Mesenteric fat pad (tissue), 1 donor: ENCODE data around the gene SLC38A3. TPM values are rescaled to one million over a fixed set of nuclear protein-coding genes. Genes with fewer than 3 reads are reported as not detected.
"Not testable (repeated sequence)": the region's sequence is repeated elsewhere in the genome, so short reads cannot be mapped to it uniquely, and the experiment has no call there.

ENCODE experiments used
- DNase-seq: peaks from one replicate; pipeline ENCODE4 v3.0.0-alpha.2; 2020; ENCODE audit warnings: low spot score
- total RNA-seq: library from RNA; stranded (reverse); fragmentation: NEBNext Ultra II Directional; extraction: Animal tissue kit (Norgen Biotek cat#: 25700); gene quantifications from one replicate; pipeline ENCODE4 v1.2.1, GENCODE V29; 2021
- donor health status: DM: yes; HTN: yes; CAD: no.

Gene SLC38A3
- total RNA-seq, 1 donor from 2014 or later = 0.39 TPM

GRCh38 chr3:50229490-50229889, 24.4 kb downstream of the SLC38A3 start:
- no peak for DNase-seq

GRCh38 chr3:50230104-50230793, 25.2 kb downstream of the SLC38A3 start:
- no peak for DNase-seq

GRCh38 chr3:50230794-50231125, 25.7 kb downstream of the SLC38A3 start:
- no peak for DNase-seq

GRCh38 chr3:50231581-50231980, 26.5 kb downstream of the SLC38A3 start:
- DNase-seq = no peak

GRCh38 chr3:50232303-50232702, 27.2 kb downstream of the SLC38A3 start:
- no peak for DNase-seq

GRCh38 chr3:50233176-50233575, 28.1 kb downstream of the SLC38A3 start:
- DNase-seq = no peak

- DNase-seq = peak; percentile 100
These were observed 30.8 kb downstream of the SLC38A3 start, which contains the start of gene GNAI2 for GRCh38 chr3:50235716-50236483. TSS of gene GNAI2 (plus strand) at chr3:50236204. CDS start at chr3:50236336, 132 bp downstream.

GRCh38 chr3:50236484-50237132, 31.5 kb downstream of the SLC38A3 start:
- DNase-seq = no peak

GRCh38 chr3:50237133-50237651, 32.1 kb downstream of the SLC38A3 start:
- no peak for DNase-seq

- peak; percentile 94 for DNase-seq
These were observed 32.9 kb downstream of the SLC38A3 start for GRCh38 chr3:50237754-50238548.

GRCh38 chr3:50238549-50239026, 33.5 kb downstream of the SLC38A3 start:
- DNase-seq = peak; percentile 95

- DNase-seq = no peak
These were observed 34.6 kb downstream of the SLC38A3 start for GRCh38 chr3:50239649-50240048.

- no peak for DNase-seq
These were observed 36.1 kb downstream of the SLC38A3 start for GRCh38 chr3:50241163-50241562.

- no peak for DNase-seq
These were observed 36.8 kb downstream of the SLC38A3 start for GRCh38 chr3:50241713-50242380.

GRCh38 chr3:50242381-50242770, 37.3 kb downstream of the SLC38A3 start:
- DNase-seq = no peak

- DNase-seq = no peak
These were observed 37.9 kb downstream of the SLC38A3 start for GRCh38 chr3:50242851-50243542.

- DNase-seq = no peak
These were observed 38.4 kb downstream of the SLC38A3 start for GRCh38 chr3:50243543-50243895.

GRCh38 chr3:50244813-50245212, 39.7 kb downstream of the SLC38A3 start:
- not testable (repeated sequence) for DNase-seq

- DNase-seq = no peak
These were observed 40.2 kb downstream of the SLC38A3 start for GRCh38 chr3:50245251-50245745.
